Subcutaneous adipose tissue (tissue), 4 donors: ENCODE results near the gene TRAF4. TPM values are rescaled to one million over a fixed set of nuclear protein-coding genes. Genes with fewer than 3 reads are reported as not detected.

Experiments
- total RNA-seq, 4 donors: library from RNA; depleted of rRNA; stranded (reverse); fragments of >200 nt; gene quantifications; one replicate each; pipeline ENCODE4 v1.1.0, GENCODE V29; 2016
- TF ChIP-seq, protein P1 (sequence below): fragments of 450-650 bp; IDR thresholded peaks from one replicate; pipeline ENCODE4 v1.5.1; 2016; ENCODE audit warnings: low read depth, mild to moderate bottlenecking, control low read depth, antibody characterized with exemption, moderate library complexity

TRAF4 gene
- total RNA-seq, 4 donors from 2014 or later, result 2.5 to 8.3 (median 5.2) TPM

DNA sequence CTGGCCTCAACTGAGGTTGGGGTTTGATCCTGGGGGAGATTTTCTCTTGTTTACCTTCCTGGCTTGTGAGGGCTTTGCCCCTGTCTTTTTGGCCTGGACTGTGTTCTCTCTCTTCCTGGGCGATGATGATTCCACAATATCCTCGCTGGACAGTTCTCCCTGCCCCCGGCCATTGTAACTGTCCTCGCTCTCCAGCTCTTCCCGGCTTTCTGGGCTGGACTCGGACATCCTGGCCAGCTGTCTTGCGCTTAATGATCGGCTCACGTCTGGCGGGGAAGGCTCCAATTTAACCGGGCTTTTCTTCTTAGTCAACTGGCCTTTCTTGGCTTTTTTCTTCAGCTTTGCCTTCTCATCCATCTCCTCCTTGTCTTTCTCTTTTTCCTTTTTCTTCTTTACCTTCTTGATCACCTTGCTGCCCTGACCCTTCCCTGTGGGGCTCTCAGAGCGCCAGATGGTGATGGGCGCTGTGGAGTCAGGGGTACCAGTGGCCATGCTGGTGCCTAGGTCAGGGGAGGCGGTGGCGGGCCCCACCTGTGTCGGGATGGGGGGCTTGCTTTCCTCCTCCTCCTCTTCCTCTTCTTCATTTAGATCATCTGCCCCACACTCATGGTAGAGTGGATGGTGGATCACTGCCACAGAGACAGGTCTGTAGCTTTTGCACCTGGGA is 40.1 kb upstream of the TRAF4 start:
- TF ChIP-seq, protein P1, sequence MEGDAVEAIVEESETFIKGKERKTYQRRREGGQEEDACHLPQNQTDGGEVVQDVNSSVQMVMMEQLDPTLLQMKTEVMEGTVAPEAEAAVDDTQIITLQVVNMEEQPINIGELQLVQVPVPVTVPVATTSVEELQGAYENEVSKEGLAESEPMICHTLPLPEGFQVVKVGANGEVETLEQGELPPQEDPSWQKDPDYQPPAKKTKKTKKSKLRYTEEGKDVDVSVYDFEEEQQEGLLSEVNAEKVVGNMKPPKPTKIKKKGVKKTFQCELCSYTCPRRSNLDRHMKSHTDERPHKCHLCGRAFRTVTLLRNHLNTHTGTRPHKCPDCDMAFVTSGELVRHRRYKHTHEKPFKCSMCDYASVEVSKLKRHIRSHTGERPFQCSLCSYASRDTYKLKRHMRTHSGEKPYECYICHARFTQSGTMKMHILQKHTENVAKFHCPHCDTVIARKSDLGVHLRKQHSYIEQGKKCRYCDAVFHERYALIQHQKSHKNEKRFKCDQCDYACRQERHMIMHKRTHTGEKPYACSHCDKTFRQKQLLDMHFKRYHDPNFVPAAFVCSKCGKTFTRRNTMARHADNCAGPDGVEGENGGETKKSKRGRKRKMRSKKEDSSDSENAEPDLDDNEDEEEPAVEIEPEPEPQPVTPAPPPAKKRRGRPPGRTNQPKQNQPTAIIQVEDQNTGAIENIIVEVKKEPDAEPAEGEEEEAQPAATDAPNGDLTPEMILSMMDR, result no peak

GRCh38 chr17:28704219-28704858 is 39.5 kb upstream of the TRAF4 start:
- TF ChIP-seq, protein P1, result no peak

DNA sequence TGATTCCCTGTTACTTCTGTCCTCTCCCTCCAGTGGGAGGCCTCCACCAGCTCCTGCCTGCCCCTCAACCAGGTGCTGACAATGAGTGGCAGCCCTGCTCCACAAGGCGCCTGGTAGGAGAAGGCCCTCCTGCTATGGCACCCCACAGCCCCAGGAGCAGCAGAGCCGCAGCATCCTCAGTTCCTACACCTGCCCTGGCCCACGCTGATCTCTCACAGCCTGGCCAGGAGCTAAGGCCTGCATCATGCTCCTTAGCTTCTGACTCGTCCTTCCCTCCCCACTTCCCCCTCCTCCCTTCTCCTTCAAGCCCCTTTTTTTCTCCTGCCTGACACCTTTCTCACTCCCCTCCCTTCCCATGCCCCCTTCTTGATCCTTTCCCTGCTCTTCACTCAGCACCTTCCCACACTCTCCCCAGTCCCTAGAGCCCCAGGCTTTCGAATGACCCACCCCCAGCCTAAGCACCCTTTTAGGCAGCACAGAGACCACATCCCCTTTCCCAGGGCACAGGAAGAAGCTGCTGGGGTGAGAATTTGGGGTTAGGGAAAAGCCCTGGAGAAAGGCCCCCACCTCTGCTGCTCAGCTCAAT is 38.6 kb upstream of the TRAF4 start:
- TF ChIP-seq, protein P1, result no peak

GRCh38 chr17:28705728-28706334 is 38.0 kb upstream of the TRAF4 start:
- TF ChIP-seq, protein P1, result no peak

DNA sequence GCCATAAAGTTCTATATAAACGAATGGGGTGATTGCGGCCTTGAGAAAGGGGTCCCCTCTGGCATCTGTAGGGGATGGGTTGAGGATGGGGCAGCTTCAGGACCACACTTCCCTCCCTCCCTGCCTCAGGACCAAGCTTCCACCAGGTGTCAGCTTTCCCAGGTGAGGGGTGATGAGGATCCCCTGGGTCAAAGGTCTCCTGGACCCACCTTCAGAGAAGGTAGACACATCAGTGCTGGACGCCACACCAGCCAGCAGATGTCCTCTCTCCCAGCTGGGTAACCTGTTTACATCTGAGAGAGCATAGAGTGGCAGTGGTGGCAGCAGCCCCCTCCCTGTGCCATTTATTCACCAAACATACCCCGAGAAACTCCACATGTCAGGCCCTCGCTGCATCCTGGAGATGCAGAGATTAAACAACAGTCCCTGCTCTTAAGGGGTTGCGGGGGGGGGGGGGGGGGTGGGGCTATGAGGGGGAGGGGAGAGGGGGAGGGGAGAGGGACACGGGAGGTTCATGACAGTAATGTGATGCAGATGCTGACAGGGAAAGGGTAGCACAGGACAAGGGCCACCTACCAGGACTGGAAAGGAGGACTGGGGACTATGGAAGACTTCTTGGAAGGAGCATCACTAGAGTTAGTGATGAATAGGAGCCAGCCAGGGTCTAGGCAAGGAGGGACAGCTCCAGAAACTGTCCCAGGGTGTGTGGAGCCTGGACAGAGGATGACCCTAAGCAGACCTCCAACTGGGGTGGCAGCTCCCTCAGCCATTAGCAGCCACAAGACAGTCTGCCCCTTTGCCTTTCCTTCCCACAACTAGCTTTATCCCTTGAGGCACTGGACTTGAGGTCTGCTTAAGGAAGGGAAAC is 37.1 kb upstream of the TRAF4 start:
- TF ChIP-seq, protein P1, result no peak

DNA sequence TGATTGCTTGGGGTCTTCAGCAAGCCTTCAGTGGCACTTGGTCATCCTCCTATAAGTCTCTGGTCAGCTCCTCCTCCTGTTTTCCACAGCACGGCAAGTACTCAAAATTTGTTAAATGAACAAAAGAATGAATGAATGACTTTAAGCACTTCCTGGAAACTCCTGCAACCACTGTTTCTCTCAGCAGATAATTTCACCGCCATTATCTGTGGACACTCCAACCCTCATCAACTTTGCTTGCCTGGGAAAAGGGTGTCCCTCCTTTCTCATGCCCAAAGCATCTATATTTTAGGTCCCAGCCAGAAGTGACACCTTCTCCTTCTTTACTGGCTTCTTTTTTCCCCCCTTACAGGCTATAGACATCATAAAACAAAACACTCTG is 36.5 kb upstream of the TRAF4 start:
- TF ChIP-seq, protein P1, result no peak
